Endothelial cell of umbilical vein (primary cell): ENCODE results near the gene TMCO1. TPM values are rescaled to one million over a fixed set of nuclear protein-coding genes. Genes with fewer than 3 reads are reported as not detected.
A peak's percentile ranks its signal among the peaks of the same experiment; 100 is the strongest.
"Not testable (repeated sequence)": the region's sequence is repeated elsewhere in the genome, so short reads cannot be mapped to it uniquely, and the experiment has no call there.

Experiments
- BruUV-seq: library from RNA; stranded (reverse); fragments of 400-500 nt; replicated peaks from 2 replicates; lab custom pipeline; 2021; lab: Mats Ljungman, UMichigan
- CTCF ChIA-PET: fragments of 300-600, 350-600 bp; sonication (Branson Sonifier 250); formaldehyde crosslinking; loops from one replicate; lab custom pipeline; 2021; ENCODE audit warnings: antibody characterized with exemption, inconsistent platforms; lab: Charles Lee
- POLR2A ChIA-PET: fragments of 300-600, 350-600 bp; sonication (Branson Sonifier 250); formaldehyde crosslinking; loops from one replicate; lab custom pipeline; 2021; ENCODE audit warnings: antibody characterized with exemption, inconsistent platforms; lab: Charles Lee
- DNase-seq: peaks from one replicate; pipeline ENCODE4 v3.0.0-alpha.2; 2011; ENCODE audit warnings: low read depth, low spot score
- FAIRE-seq: peaks from 2 replicates; lab custom pipeline; 2011; peaks lifted over from hg19 to GRCh38; lab: Jason Lieb, UNC
- H2AFZ ChIP-seq: 2 replicates; pipeline ENCODE4 v1.6.0; 2012; ENCODE audit warnings: low read depth, low read length, control low read depth, inconsistent platforms
- H3K27ac ChIP-seq: 2 replicates; pipeline ENCODE4 v1.5.1; 2011; ENCODE audit warnings: low read depth, mild to moderate bottlenecking, control low read depth, low read length, moderate library complexity; ENCODE audit not compliant: insufficient read depth
- H3K27me3 ChIP-seq, 2 experiments: 2 replicates each; pipeline versions ENCODE4 v1.6.0 to v1.6.1; 2011; ENCODE audit warnings: low read length in 2 of 2, mixed read lengths in 1 of 2; ENCODE audit not compliant: control insufficient read depth in 2 of 2, insufficient read depth in 2 of 2
- H3K36me3 ChIP-seq, 2 experiments: 2 replicates in 1 of 2; 3 replicates in 1 of 2; pipeline ENCODE4 v1.5.1; 2011; ENCODE audit warnings: low read length in 2 of 2, mild to moderate bottlenecking in 1 of 2, moderate library complexity in 1 of 2; ENCODE audit not compliant: control insufficient read depth in 2 of 2, insufficient read depth in 2 of 2; ENCODE audit errors: extremely low read depth in 1 of 2
- H3K4me1 ChIP-seq: 3 replicates; pipeline ENCODE4 v1.5.1; 2011; ENCODE audit warnings: mild to moderate bottlenecking, low read length; ENCODE audit not compliant: control insufficient read depth, insufficient read depth; ENCODE audit errors: extremely low read depth
- H3K4me2 ChIP-seq: 2 replicates; pipeline ENCODE4 v1.6.1; 2011; ENCODE audit warnings: low read length, control low read depth, mixed read lengths; ENCODE audit not compliant: insufficient read depth
- H3K4me3 ChIP-seq, 3 experiments: fragments of 200-600 bp in 1 of 3; sonication (generic), shearing (Covaris generic) in 1 of 3; replicated peaks in 1 of 3; 2 replicates each; pipeline ENCODE4 v1.5.1; 2011 to 2016; ENCODE audit warnings: control low read depth in 3 of 3, low read length in 3 of 3, mild to moderate bottlenecking in 2 of 3, inconsistent platforms in 1 of 3, low read depth in 1 of 3, moderate library complexity in 1 of 3; ENCODE audit not compliant: insufficient read depth in 1 of 3
- H3K79me2 ChIP-seq: 2 replicates; pipeline ENCODE4 v1.6.0; 2012; ENCODE audit warnings: low read length, inconsistent platforms; ENCODE audit not compliant: control insufficient read depth, insufficient read depth
- H3K9ac ChIP-seq: replicated peaks from 2 replicates; pipeline ENCODE3; 2011; ENCODE audit warnings: low read length, control low read depth; ENCODE audit not compliant: insufficient read depth; ENCODE audit errors: extremely low read depth
- H3K9me1 ChIP-seq: replicated peaks from 3 replicates; pipeline ENCODE4 v1.6.0; 2011; ENCODE audit warnings: mild to moderate bottlenecking, low read length; ENCODE audit not compliant: control insufficient read depth, insufficient read depth; ENCODE audit errors: extremely low read depth
- H3K9me3 ChIP-seq: replicated peaks from 2 replicates; pipeline ENCODE4 v1.5.1; 2012; ENCODE audit warnings: low read length, inconsistent platforms; ENCODE audit not compliant: control insufficient read depth, insufficient read depth
- H4K20me1 ChIP-seq: replicated peaks from 2 replicates; pipeline ENCODE3; 2011; ENCODE audit warnings: mild to moderate bottlenecking, low read length; ENCODE audit not compliant: control insufficient read depth, insufficient read depth; ENCODE audit errors: extremely low read depth
- JUN ChIP-seq: IDR thresholded peaks from 2 replicates; pipeline ENCODE4 v1.6.1; 2011; ENCODE audit warnings: borderline replicate concordance, low read depth; ENCODE audit not compliant: insufficient read length, insufficient read depth
- POLR2A ChIP-seq: IDR thresholded peaks from 2 replicates; pipeline ENCODE4 v1.6.1; 2012; ENCODE audit warnings: low read depth, mild to moderate bottlenecking, control low read depth, low read length
- dilution Hi-C: fragments of 300-500 bp; cut with MboI; formaldehyde crosslinking; loops from one replicate; pipeline ENCODE4 v1.15.0; 2019; ENCODE audit warnings: low sequenced_read_pairs; ENCODE audit not compliant: extremely low pct_ligation_motif_present
- intact Hi-C: fragments of 100-400 bp; cut with micrococcal nuclease; formaldehyde crosslinking; loops from one replicate; pipeline ENCODE4 v1.10.0; 2022
- polyA plus RNA-seq, 4 experiments: library from polyadenylated mRNA; depleted of rRNA in 3 of 4; stranded (reverse) in 3 of 4; unstranded in 1 of 4; fragments of >200 nt; gene quantifications; 2 replicates each; pipeline versions ENCODE4 v1.2.1 to v1.2.3, GENCODE V29; 2011 to 2012; ENCODE audit warnings: missing spikeins in 1 of 4
- total RNA-seq: library from RNA; stranded (reverse); gene quantifications from 2 replicates; pipeline ENCODE4 v1.2.3, GENCODE V29; 2021

TMCO1 gene
- total and polyA plus RNA-seq, 2 donors (not counting 3 experiments of a cell fraction or from before 2014, with no cell fraction given): 86.0 to 93.4 TPM

DNA sequence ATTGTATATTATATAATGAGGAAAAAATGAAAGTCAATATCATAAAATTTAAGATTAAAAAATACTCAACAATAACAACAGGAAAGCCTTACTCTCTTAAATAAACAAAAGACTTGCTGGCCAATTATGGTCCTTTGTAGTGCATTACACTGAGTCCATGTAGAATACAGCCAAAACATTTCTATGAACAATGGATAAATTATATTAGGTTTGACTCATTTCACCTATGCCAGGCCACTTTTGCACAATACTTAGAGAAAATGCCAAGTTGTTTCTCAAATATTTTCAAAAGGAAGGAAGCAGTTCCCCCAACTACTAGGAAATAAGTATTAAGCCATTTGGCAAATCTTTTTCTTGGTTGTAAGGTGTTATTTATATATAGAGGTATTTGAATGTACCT is 38.9 kb upstream of the TMCO1 start:
- no peak overlapping the region for H2AFZ ChIP-seq
- peak; percentile 76 for DNase-seq
- H3K27ac ChIP-seq: no peak overlapping the region
- peaks cover 2 to 6% of the 10 kb centered on the region in 2 experiments for H3K27me3 ChIP-seq
- peaks cover 5% of the 10 kb centered on the region for H3K4me1 ChIP-seq
- CTCF ChIA-PET: interaction anchor here (0.7 kb wide), 1 partner anchor 13 kb away, joined by 4 read pairs; no protein-coding TSS in a partner anchor
- H3K9me1 ChIP-seq: no peaks in the 10 kb centered on the region
- H3K9me3 ChIP-seq: no peaks in the 10 kb centered on the region
- no peak for TF ChIP-seq POLR2A
- TF ChIP-seq JUN: peak; percentile 29
- POLR2A ChIA-PET: no interaction called here
- no TSS peak for BruUV-seq
- no peak for FAIRE-seq
- no peaks in the 10 kb centered on the region for H3K36me3 ChIP-seq
- H4K20me1 ChIP-seq: no peaks in the 10 kb centered on the region
- dilution Hi-C loops (no loop called here), intact Hi-C loops (no loop called here)
- H3K79me2 ChIP-seq: no peaks in the 10 kb centered on the region
- no peak overlapping the region for H3K4me3 ChIP-seq
- H3K9ac ChIP-seq: no peak overlapping the region
- H3K4me2 ChIP-seq: peak overlapping the region; percentile 29

GRCh38 chr1:165804513-165804912 is 35.8 kb upstream of the TMCO1 start:
- H4K20me1 ChIP-seq, FAIRE-seq, H3K4me1 ChIP-seq, H3K9me1 ChIP-seq, H3K4me2 ChIP-seq, dilution Hi-C loops, H3K27ac ChIP-seq, H3K79me2 ChIP-seq, H2AFZ ChIP-seq, BruUV-seq, POLR2A ChIA-PET, H3K27me3 ChIP-seq, H3K9me3 ChIP-seq, H3K36me3 ChIP-seq, intact Hi-C loops, DNase-seq, H3K9ac ChIP-seq, CTCF ChIA-PET, H3K4me3 ChIP-seq: not testable (repeated sequence)
